ENCODE results near the gene PRAMEF1. TPM values are rescaled to one million over a fixed set of nuclear protein-coding genes. Genes with fewer than 3 reads are reported as not detected.
"Not testable (repeated sequence)": the region's sequence is repeated elsewhere in the genome, so short reads cannot be mapped to it uniquely, and the experiment has no call there.

Gene PRAMEF1
- total RNA-seq, result not detected

GRCh38 chr1:12791097-12791496 lies at the start of gene PRAMEF1:
TSS of gene PRAMEF1 (plus strand) at chr1:12791397. CDS start at chr1:12793228, 1,831 bp downstream.
- H3K36me3 ChIP-seq; H3K9me3 ChIP-seq; DNase-seq (ENCODE audit: low spot score in 2 of 2); H3K4me1 ChIP-seq; H3K4me3 ChIP-seq; intact Hi-C loops (cut with DNase I); H3K27me3 ChIP-seq; H3K27ac ChIP-seq: not testable (repeated sequence)

- intact Hi-C loops (cut with DNase I), result no loop called here
- Histone ChIP-seq H3K4me1 (no peaks in the 10 kb centered on the region), H3K4me3 (no peak overlapping the region), H3K9me3 (peaks cover 0 to 6% of the 10 kb centered on the region in 2 donors), H3K27me3 (no peaks in the 10 kb centered on the region), H3K27ac (no peak overlapping the region), H3K36me3 (no peaks in the 10 kb centered on the region)
- DNase-seq (ENCODE audit: low spot score in 2 of 2), result no peak
- no peak for TF ChIP-seq CTCF (IDR thresholded peaks at IDR 0.05)
These were observed 49.3 kb upstream of the PRAMEF1 start for GRCh38 chr1:12741946-12742345.

GRCh38 chr1:12745126-12745991 lies 45.8 kb upstream of the PRAMEF1 start:
- TF ChIP-seq CTCF (IDR thresholded peaks at IDR 0.05), result no peak
- H3K36me3 ChIP-seq, result no peaks in the 10 kb centered on the region
- DNase-seq (ENCODE audit: low spot score in 2 of 2), result no peak
- H3K27me3 ChIP-seq, result no peaks in the 10 kb centered on the region
- peaks cover 0 to 18% of the 10 kb centered on the region in 2 donors for H3K9me3 ChIP-seq
- no peak overlapping the region for H3K27ac ChIP-seq
- H3K4me3 ChIP-seq, result no peak overlapping the region
- intact Hi-C loops (cut with DNase I), result no loop called here
- H3K4me1 ChIP-seq, result no peaks in the 10 kb centered on the region

GRCh38 chr1:12745992-12746323 lies 45.2 kb upstream of the PRAMEF1 start, which contains the start of gene CFAP107:
TSS of gene CFAP107 (plus strand) at chr1:12746200. CDS start at chr1:12746431, 231 bp downstream.
- Histone ChIP-seq H3K36me3 (no peaks in the 10 kb centered on the region), H3K27me3 (no peaks in the 10 kb centered on the region), H3K4me3 (no peak within 1 kb of the TSS), H3K27ac (no peak within 1 kb of the TSS), H3K4me1 (no peaks in the 10 kb centered on the region), H3K9me3 (peaks cover 0 to 18% of the 10 kb centered on the region in 2 donors)
- intact Hi-C loops (cut with DNase I), result no loop called here
- no peak for DNase-seq (ENCODE audit: low spot score in 2 of 2)
- no peak for TF ChIP-seq CTCF (IDR thresholded peaks at IDR 0.05)

GRCh38 chr1:12748778-12749355 lies 42.3 kb upstream of the PRAMEF1 start:
- H3K27me3 ChIP-seq, result no peaks in the 10 kb centered on the region

More at GRCh38 chr1:12748778-12749355, 42.3 kb upstream of the PRAMEF1 start:
- intact Hi-C loops (cut with DNase I), result no loop called here
- H3K9me3 ChIP-seq, result peaks cover 0 to 18% of the 10 kb centered on the region in 2 donors
- no peaks in the 10 kb centered on the region for H3K4me1 ChIP-seq
- no peak for TF ChIP-seq CTCF (IDR thresholded peaks at IDR 0.05)
- H3K4me3 ChIP-seq, result no peak overlapping the region
- H3K36me3 ChIP-seq, result no peaks in the 10 kb centered on the region
- H3K27ac ChIP-seq, result no peak overlapping the region
- DNase-seq (ENCODE audit: low spot score in 2 of 2), result no peak
